Measurements from ENCODE around the gene DLK2. TPM values are rescaled to one million over a fixed set of nuclear protein-coding genes. Genes with fewer than 3 reads are reported as not detected.

Gene DLK2
- total and polyA plus RNA-seq, 10 donors, result 0.12 to 0.68 (median 0.42) TPM; not detected in 2

DNA sequence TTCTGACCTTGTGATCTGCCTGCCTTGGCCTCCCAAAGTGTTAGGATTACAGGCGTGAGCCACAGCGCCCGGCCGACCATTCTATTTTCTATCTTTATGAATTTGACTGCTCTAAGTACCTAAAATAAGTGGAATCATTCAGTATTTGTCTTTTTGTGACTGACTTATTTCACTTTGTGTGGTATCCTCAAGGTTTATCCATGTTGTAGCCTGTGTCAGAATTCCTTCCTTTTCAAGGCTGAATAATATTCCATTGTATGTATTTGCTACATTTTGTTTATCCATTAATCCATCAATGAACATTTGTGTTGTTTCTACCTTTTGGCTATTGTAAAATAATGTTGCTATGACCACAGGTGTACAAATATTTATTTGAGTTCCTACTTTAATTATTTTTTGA is 17.2 kb upstream of the DLK2 start:
- DNase-seq, result no peak
- TF ChIP-seq CTCF (IDR thresholded peaks at IDR 0.05 in 8 of 11, conservative IDR thresholded peaks at IDR 0.05 in 3 of 11), result no peak
- TF ChIP-seq POLR2A (IDR thresholded peaks at IDR 0.05), result no peak
- no peak for TF ChIP-seq POLR2AphosphoS5 (IDR thresholded peaks at IDR 0.05)
- Histone ChIP-seq H3K4me3 (no peak overlapping the region), H3K27ac (no peak overlapping the region), H3K36me3 (no peaks in the 10 kb centered on the region), H3K27me3 (replicated peaks in 1 of 7) (peaks cover 0 to 35% (median 0%) of the 10 kb centered on the region in 7 donors), H3K4me1 (peaks cover 2 to 10% (median 7%) of the 10 kb centered on the region in 6 donors), H3K9me3 (no peaks in the 10 kb centered on the region)
- 94 to 99% (median 97%) methylated on average over 4 of the region's 4 CpGs for WGBS, 5 donors
- intact Hi-C loops (cut with DNase I; ENCODE audit: low total_unique reads), result no loop called here

DNA sequence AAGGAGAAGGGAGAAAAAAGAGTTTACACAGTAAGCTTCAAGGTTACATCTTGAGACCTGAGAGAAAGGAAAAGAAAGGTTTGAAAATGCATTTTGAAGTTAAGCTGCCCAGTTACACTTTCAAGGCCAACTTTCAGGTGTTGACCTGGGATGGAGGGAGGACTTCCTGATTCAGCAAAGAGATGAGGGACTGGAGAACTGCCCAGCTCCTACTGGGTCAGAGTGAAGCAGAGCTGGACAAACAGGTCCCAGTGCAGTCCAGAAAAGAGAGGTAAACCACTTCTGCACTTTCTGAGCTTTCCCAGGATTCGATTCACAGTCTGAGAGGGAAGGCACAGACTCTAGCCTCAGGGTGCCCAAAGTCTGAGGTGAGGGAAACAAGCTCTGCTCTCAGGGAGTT is 16.1 kb upstream of the DLK2 start:
- WGBS, 5 donors, result 66 to 81% (median 72%) methylated on average over 1 of the region's 1 CpG
- no peak for DNase-seq
- Histone ChIP-seq H3K9me3 (no peaks in the 10 kb centered on the region), H3K27me3 (replicated peaks in 1 of 7) (peaks cover 0 to 36% (median 0%) of the 10 kb centered on the region in 7 donors), H3K36me3 (no peaks in the 10 kb centered on the region), H3K4me1 (peaks cover 0 to under 1% (median 0%) of the 10 kb centered on the region in 6 donors), H3K27ac (no peak overlapping the region), H3K4me3 (no peak overlapping the region)
- intact Hi-C loops (cut with DNase I; ENCODE audit: low total_unique reads), result no loop called here
- TF ChIP-seq POLR2AphosphoS5 (IDR thresholded peaks at IDR 0.05) (no peak), POLR2A (IDR thresholded peaks at IDR 0.05) (no peak), CTCF (IDR thresholded peaks at IDR 0.05 in 8 of 11, conservative IDR thresholded peaks at IDR 0.05 in 3 of 11) (no peak)

DNA sequence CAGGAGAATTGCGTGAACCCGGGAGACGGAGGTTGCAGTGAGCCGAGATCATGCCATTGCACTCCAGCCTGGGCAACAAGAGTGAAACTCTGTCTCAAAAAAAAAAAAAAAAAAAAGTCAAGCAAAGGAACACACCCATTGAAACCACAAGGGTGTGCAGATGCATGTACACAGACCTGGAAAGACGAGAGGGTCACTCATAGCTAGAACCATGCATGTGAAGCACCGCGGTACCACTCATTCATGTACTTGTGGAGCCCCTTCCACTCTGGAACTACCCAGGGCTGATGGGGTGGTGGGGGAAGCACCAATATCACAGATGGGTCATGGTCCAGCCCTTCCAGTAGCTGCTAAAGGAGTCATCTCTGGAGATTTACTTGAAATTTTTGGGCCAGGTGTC is 14.6 kb upstream of the DLK2 start:
- intact Hi-C loops (cut with DNase I; ENCODE audit: low total_unique reads), result no loop called here
- H3K27ac ChIP-seq, result no peak overlapping the region
- H3K9me3 ChIP-seq, result no peaks in the 10 kb centered on the region
- no peaks in the 10 kb centered on the region for H3K36me3 ChIP-seq
- H3K27me3 ChIP-seq (replicated peaks in 1 of 7), result peaks cover 0 to 49% (median 6%) of the 10 kb centered on the region in 7 donors
- H3K4me3 ChIP-seq, result no peak overlapping the region
- TF ChIP-seq POLR2AphosphoS5 (IDR thresholded peaks at IDR 0.05) (no peak), CTCF (IDR thresholded peaks at IDR 0.05 in 8 of 11, conservative IDR thresholded peaks at IDR 0.05 in 3 of 11) (no peak), POLR2A (IDR thresholded peaks at IDR 0.05) (no peak)
- no peaks in the 10 kb centered on the region for H3K4me1 ChIP-seq
- WGBS, 5 donors, result 84 to 94% (median 88%) methylated on average over 7 of the region's 7 CpGs
- DNase-seq, result no peak

DNA sequence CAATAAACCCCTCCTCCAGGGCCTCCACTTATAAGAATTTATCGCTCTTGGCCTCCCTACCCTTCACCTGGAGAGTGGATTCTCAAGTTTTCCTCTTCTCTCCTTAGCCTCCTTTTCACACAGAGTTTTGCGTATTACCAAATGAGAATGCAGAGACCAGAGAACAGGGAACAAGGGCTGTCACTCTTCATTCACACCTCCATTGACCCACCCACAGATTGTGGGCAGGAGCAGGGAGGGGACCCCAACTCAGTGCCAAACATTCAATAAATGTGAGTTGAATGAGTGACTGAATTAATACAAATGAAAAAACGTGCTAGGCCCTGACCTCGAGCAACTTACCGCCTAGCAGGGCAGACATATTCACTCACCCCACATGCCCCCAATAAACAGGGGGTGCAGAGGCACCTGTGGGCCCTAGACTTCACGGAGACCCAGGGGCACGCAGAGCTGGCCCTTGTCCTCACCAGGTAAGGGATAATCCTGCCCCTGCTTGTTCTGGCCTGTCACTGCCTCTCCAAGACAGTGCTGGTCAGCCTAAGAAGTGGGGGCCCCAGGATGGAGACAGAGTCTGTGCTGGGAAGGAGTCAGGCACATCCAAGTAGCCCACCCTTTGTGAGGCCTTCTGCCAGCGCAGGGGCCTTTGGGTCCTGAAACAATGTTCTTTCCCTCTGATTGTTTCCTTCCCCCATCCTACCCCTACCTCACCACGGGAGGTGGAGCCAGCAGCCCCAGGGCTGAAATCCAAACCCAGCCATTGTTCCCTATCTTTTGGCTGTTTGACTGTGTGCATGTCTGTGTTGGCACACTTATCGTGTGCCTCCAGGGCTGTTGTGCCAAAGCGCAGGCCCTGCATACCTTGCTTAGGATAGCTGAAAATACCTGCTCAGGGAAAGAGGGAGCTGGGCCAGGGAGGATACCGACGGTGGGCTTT is 13.7 kb upstream of the DLK2 start:
- H3K9me3 ChIP-seq, result no peaks in the 10 kb centered on the region
- peaks cover 0 to 59% (median 8%) of the 10 kb centered on the region in 7 donors for H3K27me3 ChIP-seq (replicated peaks in 1 of 7)
- no peak for DNase-seq
- H3K36me3 ChIP-seq, result no peaks in the 10 kb centered on the region
- 76 to 89% (median 82%) methylated on average over 13 of the region's 13 CpGs for WGBS, 5 donors
- no peaks in the 10 kb centered on the region for H3K4me1 ChIP-seq
- intact Hi-C loops (cut with DNase I; ENCODE audit: low total_unique reads), result no loop called here
- no peak overlapping the region for H3K4me3 ChIP-seq
- no peak for TF ChIP-seq POLR2A (IDR thresholded peaks at IDR 0.05)
- no peak for TF ChIP-seq CTCF (IDR thresholded peaks at IDR 0.05 in 8 of 11, conservative IDR thresholded peaks at IDR 0.05 in 3 of 11)
- TF ChIP-seq POLR2AphosphoS5 (IDR thresholded peaks at IDR 0.05), result no peak
- no peak overlapping the region for H3K27ac ChIP-seq

Data from spleen (tissue), 11 donors.